MCF 10A (cell line): ENCODE data around the gene RINT1. TPM values are rescaled to one million over a fixed set of nuclear protein-coding genes. Genes with fewer than 3 reads are reported as not detected.
"Not testable (repeated sequence)": the region's sequence is repeated elsewhere in the genome, so short reads cannot be mapped to it uniquely, and the experiment has no call there.

Source experiments
- BruUV-seq: library from RNA; stranded (reverse); fragments of 400-500 nt; replicated peaks from 2 replicates; lab custom pipeline; 2021; lab: Mats Ljungman, UMichigan
- CTCF ChIA-PET: fragments of 300-600 bp; sonication (Branson Sonifier 250); formaldehyde crosslinking; extraction: SDS; loops from one replicate; lab custom pipeline; 2021; ENCODE audit warnings: antibody characterized with exemption, inconsistent platforms; lab: Yijun Ruan, JAX
- POLR2A ChIA-PET: fragments of 300-600, 350-650 bp; sonication (Branson Sonifier 250); formaldehyde crosslinking; extraction: SDS; loops from one replicate; lab custom pipeline; 2020; ENCODE audit warnings: antibody characterized with exemption, inconsistent platforms; lab: Yijun Ruan, JAX
- DNase-seq: peaks from one replicate; pipeline ENCODE4 v3.0.0-alpha.2; 2018; ENCODE audit not compliant: unreplicated experiment
- H3K27ac Mint-ChIP-seq: one replicate; pipeline ENCODE4 v1.8.0; 2022; ENCODE audit warnings: mild to moderate bottlenecking, low read depth, mixed read lengths; ENCODE audit not compliant: unreplicated experiment
- H3K27me3 Mint-ChIP-seq: one replicate; pipeline ENCODE4 v1.8.0; 2022; ENCODE audit warnings: mixed read lengths; ENCODE audit not compliant: insufficient read depth, unreplicated experiment
- H3K36me3 Mint-ChIP-seq: one replicate; pipeline ENCODE4 v1.8.0; 2022; ENCODE audit warnings: mild to moderate bottlenecking, moderate library complexity, mixed read lengths; ENCODE audit not compliant: insufficient read depth, unreplicated experiment
- H3K4me1 Mint-ChIP-seq: one replicate; pipeline ENCODE4 v1.8.0; 2022; ENCODE audit warnings: mixed read lengths; ENCODE audit not compliant: insufficient read depth, unreplicated experiment
- H3K4me3 Mint-ChIP-seq: one replicate; pipeline ENCODE4 v1.8.0; 2022; ENCODE audit warnings: mild to moderate bottlenecking, moderate library complexity, mixed read lengths; ENCODE audit not compliant: unreplicated experiment
- H3K9me3 Mint-ChIP-seq: one replicate; pipeline ENCODE4 v1.8.0; 2022; ENCODE audit warnings: mixed read lengths; ENCODE audit not compliant: unreplicated experiment
- intact Hi-C: fragments of 100-400 bp; cut with micrococcal nuclease; formaldehyde crosslinking; loops from 2 replicates; pipeline ENCODE4 v1.14.1; 2022
- total RNA-seq: library from RNA; stranded (reverse); gene quantifications from 2 replicates; pipeline ENCODE4 v1.2.3, GENCODE V29; 2022
- TF ChIP-seq, protein P1 (sequence below): fragments of 200-600 bp; IDR thresholded peaks from one replicate; pipeline ENCODE4 v1.8.0; 2022; ENCODE audit warnings: antibody characterized with exemption, mild to moderate bottlenecking; ENCODE audit not compliant: unreplicated experiment

RINT1 gene
- total RNA-seq, 1 experiment from 2014 or later, result 29.2 TPM

DNA sequence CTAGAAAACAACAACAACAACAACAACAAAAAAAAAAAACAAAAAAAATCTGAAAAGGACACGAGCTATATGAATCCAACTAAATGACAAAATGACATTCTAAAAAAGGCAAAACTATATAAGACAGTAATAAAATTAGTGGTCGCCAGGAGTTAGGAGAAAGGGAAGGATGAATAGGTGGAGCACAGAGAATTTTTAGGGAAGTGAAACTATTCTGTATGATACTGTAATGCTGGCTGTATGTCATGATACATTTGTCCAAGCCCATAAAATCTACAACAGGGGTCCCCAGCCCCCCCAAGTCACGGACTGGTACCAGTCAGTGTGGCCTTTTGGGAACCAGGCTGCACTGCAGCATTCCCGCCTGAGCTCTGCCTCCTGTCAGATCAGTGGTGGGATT lies 7.2 kb upstream of the RINT1 start:
- ChIA-PET CTCF (no interaction called here), POLR2A (no interaction called here)
- Mint-ChIP-seq H3K27ac (no peak overlapping the region), H3K36me3 (peaks cover 2% of the 10 kb centered on the region), H3K9me3 (no peaks in the 10 kb centered on the region), H3K4me3 (no peak overlapping the region), H3K4me1 (peaks cover under 1% of the 10 kb centered on the region), H3K27me3 (no peaks in the 10 kb centered on the region)
- intact Hi-C loops, result no loop called here
- BruUV-seq, result no TSS peak
- TF ChIP-seq, protein P1, sequence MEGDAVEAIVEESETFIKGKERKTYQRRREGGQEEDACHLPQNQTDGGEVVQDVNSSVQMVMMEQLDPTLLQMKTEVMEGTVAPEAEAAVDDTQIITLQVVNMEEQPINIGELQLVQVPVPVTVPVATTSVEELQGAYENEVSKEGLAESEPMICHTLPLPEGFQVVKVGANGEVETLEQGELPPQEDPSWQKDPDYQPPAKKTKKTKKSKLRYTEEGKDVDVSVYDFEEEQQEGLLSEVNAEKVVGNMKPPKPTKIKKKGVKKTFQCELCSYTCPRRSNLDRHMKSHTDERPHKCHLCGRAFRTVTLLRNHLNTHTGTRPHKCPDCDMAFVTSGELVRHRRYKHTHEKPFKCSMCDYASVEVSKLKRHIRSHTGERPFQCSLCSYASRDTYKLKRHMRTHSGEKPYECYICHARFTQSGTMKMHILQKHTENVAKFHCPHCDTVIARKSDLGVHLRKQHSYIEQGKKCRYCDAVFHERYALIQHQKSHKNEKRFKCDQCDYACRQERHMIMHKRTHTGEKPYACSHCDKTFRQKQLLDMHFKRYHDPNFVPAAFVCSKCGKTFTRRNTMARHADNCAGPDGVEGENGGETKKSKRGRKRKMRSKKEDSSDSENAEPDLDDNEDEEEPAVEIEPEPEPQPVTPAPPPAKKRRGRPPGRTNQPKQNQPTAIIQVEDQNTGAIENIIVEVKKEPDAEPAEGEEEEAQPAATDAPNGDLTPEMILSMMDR, result no peak
- DNase-seq, result no peak

- H3K27ac Mint-ChIP-seq, H3K4me1 Mint-ChIP-seq, CTCF ChIA-PET, H3K27me3 Mint-ChIP-seq, intact Hi-C loops, BruUV-seq, H3K36me3 Mint-ChIP-seq, H3K4me3 Mint-ChIP-seq, DNase-seq, H3K9me3 Mint-ChIP-seq: not testable (repeated sequence)
- POLR2A ChIA-PET, result interaction anchor here (0.6 to 1.2 kb wide), 2 partner anchors 23 to 41 kb away, joined by 3 read pairs; no protein-coding TSS in a partner anchor
Measured at GRCh38 chr7:105527737-105528136, 4.3 kb upstream of the RINT1 start.

DNA sequence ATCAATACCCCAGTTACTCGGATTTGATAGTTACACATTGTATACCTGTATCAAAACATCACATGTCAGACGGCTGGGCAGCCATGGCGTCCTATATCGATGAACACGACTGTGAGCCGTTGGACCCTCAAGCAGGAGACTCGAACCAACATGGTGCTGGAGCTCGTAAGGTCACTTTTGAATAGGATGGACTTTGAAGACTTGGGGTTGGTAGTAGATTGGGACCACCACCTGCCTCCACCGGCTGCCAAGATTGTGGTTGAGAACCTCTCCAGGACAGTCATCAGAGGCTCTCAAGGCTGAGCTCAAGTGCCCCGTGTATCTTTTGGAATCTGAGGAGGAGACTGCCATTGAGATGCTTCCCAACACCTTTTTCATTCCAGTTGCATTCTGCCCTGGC lies 1.9 kb upstream of the RINT1 start:
- Mint-ChIP-seq H3K4me3 (no peak overlapping the region), H3K36me3 (no peaks in the 10 kb centered on the region), H3K4me1 (peaks cover 5% of the 10 kb centered on the region), H3K9me3 (no peaks in the 10 kb centered on the region), H3K27ac (no peak overlapping the region), H3K27me3 (no peaks in the 10 kb centered on the region)
- TF ChIP-seq, protein P1, result no peak
- BruUV-seq, result no TSS peak
- ChIA-PET CTCF (interaction anchor here (0.6 to 1.0 kb wide), 2 partner anchors 100 to 537 kb away, joined by 3 read pairs; no protein-coding TSS in a partner anchor), POLR2A (no interaction called here)
- DNase-seq, result no peak
- intact Hi-C loops, result loop anchor here (5.0 kb wide), 1 partner anchor 512 kb away; no protein-coding TSS in a partner anchor

GRCh38 chr7:105530546-105530945 lies 1.5 kb upstream of the RINT1 start:
- no peak for DNase-seq
- ChIA-PET CTCF (interaction anchor here (1.0 kb wide), 1 partner anchor 537 kb away, joined by 3 read pairs; no protein-coding TSS in a partner anchor), POLR2A (no interaction called here)
- Mint-ChIP-seq H3K4me3 (no peak overlapping the region), H3K27ac (no peak overlapping the region), H3K36me3 (no peaks in the 10 kb centered on the region), H3K4me1 (peaks cover 5% of the 10 kb centered on the region), H3K27me3 (no peaks in the 10 kb centered on the region), H3K9me3 (no peaks in the 10 kb centered on the region)
- intact Hi-C loops, result loop anchor here (5.0 kb wide), 1 partner anchor 512 kb away; no protein-coding TSS in a partner anchor
- TF ChIP-seq, protein P1, result no peak
- no TSS peak for BruUV-seq
